Stimulated activated CD4-positive, alpha-beta T cell treated with anti-CD3 and anti-CD28 coated beads, Interleukin-1b, Interleukin-23, amount 100 ng/mL, for 4 hours (primary cell): ENCODE results near the gene KPNA3.
"Not testable (repeated sequence)": the region's sequence is repeated elsewhere in the genome, so short reads cannot be mapped to it uniquely, and the experiment has no call there.

Experiments
- DNase-seq, 2 donors: peaks; one replicate each; pipeline ENCODE4 v3.0.0-alpha.2; 2020; ENCODE audit warnings: low read depth in 2 of 2

The KPNA3 gene, protein sequence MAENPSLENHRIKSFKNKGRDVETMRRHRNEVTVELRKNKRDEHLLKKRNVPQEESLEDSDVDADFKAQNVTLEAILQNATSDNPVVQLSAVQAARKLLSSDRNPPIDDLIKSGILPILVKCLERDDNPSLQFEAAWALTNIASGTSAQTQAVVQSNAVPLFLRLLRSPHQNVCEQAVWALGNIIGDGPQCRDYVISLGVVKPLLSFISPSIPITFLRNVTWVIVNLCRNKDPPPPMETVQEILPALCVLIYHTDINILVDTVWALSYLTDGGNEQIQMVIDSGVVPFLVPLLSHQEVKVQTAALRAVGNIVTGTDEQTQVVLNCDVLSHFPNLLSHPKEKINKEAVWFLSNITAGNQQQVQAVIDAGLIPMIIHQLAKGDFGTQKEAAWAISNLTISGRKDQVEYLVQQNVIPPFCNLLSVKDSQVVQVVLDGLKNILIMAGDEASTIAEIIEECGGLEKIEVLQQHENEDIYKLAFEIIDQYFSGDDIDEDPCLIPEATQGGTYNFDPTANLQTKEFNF

DNA sequence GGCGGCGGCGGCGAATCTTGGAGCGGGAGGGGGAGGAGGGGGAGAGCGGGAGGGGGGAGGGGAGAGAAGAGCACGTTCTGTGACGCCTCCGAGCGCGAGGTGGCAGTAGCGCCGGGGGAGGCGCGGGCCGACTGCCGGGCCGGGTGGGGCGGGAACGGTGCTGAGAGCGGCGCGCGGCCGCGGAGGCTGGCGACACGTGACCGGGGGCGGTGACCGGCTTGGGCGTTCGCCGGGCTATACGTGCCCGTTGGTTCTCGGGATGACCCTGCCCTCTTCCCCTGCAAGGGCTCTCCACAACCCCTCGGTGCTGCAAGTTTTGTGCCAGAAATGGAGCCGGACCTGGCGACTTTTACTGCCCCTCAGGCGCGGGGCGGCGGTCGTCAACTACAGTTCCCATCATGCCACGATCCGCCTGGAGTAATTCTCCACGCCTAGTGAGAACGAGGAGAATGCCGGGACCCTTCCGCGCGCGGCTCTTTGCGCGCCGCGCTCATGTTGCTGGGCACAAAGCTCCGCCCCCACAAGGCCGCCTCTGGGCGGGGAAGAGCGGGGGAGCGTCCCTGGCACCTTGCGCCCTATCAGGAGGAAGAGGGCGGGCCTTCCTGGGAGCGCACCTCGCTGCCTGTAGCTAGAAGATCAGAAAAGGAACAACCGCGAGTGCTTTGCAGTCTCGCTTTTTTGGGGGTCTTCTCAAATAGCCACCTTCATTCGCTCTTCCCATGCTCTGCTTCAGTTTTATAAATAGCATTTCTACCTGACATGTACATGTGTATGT is at the start of gene KPNA3:
KPNA3 (minus strand) TSS at position 133 of the 775 bp plus-strand sequence. CDS start 176 bp downstream, outside the sequence.
- DNase-seq, result peak; percentile 91

DNA sequence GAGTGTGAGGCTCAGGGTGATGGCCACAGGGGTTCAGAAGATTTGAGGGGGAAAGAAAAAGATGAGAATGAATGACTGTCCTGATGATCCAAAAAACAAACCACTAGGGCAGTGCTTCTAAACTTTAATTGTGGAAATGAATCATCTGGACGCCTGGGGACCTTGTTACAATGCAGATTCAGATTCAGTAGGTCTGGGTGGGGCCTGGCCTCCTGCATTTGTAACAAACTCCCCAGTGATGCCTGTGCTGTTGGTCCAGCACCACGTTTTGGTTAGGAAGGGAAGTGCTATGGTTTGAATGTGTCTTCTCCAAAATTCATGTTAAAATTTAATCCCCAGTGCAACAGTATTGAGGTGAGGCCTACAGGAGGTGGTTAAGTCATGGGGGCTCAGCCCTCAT is 49.5 kb upstream of the KPNA3 start:
- DNase-seq, result no peak

DNA sequence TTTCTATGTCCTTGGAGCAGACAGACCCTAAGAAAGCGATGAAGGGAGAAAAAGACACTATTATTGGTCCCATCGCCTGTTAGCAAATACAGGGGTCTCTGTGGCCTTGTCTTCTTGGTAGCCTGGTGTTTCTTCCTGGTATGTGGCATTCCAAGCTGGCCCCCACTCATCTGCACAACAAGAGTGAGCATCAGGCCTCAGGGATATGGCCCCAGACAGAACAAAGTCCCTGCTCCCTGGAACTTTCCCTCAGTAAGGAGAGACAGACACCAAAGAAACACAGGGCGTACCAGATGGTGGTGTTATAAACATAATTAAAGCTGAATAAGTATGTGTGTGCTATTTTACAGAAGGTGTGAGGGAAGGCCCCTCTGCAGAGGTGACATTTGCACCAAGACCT is 48.2 kb upstream of the KPNA3 start:
- DNase-seq, result no peak

DNA sequence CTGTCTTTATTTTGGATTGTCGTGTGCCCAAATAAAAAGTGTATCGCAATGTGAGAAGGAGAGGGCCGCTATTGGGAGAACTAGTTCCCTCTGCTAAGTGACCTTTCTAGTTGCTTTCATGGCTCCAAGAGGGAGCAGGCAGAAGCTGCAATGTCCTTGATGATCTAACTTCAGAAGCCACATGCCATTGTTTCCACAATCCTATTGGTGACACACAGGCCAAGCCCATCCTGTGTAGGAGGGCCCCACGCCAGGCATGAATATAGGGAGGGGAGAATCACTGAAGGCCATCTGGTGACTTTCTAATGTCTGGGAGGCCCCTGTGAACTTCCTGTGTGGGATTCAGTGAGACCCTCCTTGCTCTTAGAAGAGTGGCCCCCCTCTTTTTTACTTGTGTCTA is 47.8 kb upstream of the KPNA3 start:
- DNase-seq, result no peak

DNA sequence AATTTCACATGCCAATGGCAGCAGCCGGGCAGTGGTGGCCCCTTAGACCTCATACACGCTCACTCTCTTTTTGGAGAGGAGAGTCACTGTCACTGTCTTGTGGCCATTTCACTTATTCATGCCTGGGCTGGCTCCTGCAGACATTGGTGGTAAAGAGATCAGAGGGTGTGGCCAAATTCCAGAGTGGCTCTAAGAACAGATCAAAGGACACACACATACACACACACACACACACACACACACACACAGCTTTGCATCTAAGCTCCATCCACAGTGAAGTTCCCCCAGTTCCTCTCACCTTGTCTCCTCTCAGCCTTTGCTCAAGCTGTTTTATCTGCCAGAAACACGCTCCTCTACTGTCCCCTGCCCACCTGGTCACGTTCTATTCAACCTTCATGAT is 46.5 kb upstream of the KPNA3 start:
- DNase-seq, result no peak

DNA sequence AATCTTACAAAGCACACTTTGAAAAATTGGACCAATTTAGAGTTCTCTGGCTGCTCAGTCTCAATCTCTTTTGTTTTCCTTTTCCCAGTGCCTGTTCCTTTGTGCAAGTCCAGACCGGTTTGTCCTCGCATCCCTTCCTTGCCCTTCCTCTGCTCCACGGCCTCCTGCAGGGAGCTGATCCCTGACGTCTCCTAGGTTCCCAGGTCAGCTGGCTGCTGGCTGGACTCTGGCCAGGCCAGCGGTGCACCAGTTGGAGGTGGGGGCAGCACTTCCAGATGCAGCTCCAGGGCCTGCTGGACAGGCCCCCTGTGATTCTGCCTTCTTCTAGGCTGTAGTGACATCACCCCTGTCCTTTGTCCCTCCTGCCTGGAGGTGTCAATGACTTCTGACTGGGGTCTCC is 44.0 kb upstream of the KPNA3 start:
- DNase-seq, result no peak

DNA sequence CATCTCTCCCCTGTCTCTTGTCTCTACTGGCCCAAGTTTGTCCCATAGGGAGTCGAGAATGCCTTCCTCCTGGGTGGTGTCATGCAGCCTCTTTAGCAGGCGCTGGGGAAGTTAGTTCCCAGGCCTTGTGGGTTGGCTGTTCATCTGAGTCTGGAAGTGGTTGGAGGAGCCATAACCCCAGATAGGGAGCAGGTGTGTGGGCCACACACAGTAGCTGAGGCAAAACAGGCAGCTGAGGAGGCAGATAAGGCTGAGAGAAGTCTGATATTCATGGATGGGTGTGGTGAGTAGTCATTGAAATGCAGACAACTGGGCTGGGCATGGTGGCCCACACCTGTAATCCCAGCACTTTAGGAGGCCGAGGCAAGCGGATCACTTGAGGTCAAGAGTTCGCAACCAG is 40.9 kb upstream of the KPNA3 start:
- no peak for DNase-seq

DNA sequence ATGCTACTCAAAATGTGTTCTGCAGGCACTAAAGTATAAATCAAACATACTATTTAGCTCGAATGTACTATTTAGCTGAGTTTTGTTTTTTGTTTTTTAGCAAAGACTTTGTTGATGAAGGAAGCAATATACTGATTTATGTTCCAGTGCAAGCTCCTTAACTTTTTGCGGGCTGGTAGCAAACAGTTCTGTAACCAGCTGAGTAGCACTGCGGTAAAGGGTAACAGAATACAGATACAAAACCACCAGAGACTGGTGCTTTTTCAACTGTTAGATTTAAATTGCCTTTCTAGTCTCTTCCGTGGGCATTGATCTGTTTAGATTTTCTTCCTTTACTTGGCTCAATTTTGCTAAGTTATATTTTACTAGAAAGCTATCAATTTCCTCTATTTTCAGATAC is 39.0 kb upstream of the KPNA3 start:
- no peak for DNase-seq

DNA sequence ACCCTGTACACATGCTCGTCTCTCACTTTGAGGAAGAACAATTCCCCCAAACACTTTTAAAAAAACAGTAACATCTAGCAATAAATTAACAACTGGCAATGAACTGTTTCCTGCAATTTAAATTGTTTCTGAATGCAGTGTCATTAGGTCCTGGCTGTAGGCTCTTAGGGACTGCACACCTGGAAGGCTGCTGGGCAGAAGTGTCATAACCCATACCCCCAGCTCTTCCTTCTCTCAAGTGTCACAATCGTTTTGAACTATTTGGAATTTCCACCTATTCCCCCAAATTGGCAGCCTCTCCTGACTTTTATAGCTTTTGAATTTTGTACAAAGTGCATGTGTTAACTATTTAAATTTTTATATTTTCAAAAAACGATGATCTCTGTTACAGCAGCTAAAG is 38.2 kb upstream of the KPNA3 start:
- no peak for DNase-seq

DNA sequence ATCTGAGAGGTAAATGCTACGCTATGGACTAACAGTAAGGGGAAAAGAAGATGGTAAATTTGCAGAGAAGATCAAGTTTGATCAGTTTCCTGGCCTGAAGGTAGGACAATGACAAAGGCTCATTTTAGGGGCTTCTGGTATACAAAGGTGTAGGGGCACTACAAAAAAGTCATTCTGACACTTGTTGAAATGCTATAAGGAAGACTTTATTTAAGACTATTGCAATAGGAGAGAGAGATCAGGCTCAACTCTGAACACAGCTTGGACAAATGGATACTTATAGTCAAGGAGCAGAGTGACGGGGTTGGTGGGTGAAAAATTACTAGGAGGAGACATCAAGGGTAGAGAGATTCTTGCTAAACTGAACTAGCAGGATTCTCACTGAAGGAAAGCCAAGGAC is 37.2 kb upstream of the KPNA3 start:
- DNase-seq, result no peak

DNA sequence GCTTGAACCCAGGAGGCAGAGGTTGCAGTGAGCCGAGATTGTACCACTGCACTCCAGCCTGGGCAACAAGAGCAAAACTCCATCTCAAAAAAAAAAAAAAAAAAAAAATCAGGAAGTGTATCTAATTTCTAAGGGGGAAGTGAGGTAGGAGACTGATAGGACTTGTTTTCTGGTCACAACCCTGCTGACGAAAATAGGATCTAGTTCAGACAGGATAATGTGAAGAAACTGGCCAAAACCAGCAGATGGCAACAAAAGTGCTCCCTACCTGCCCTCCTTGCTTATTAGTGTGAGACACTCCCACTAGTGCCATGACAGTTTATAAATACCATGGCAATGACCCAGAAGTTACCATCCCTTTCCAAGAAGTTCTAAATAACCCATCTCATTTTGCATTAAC is 36.0 kb upstream of the KPNA3 start:
- DNase-seq, result no peak

DNA sequence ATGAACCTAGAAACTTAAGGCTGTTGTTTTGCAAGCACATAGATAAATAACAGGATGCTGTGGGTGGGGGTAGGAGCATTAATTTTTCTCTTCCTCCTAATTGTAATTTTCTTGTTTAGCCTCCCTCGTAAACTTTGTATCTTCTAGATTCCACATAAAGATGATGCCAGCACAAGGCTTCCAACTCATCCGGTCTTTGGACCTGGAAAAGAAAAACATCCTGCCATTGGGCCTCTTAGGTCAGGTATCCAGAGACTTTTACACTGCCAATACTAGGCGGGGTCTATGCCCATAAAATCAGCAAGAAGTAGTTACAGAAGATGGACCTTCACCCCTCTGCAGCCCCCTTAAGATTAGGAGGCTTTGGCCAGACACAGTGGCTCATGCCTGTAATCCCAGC is 35.4 kb upstream of the KPNA3 start:
- DNase-seq, result no peak

DNA sequence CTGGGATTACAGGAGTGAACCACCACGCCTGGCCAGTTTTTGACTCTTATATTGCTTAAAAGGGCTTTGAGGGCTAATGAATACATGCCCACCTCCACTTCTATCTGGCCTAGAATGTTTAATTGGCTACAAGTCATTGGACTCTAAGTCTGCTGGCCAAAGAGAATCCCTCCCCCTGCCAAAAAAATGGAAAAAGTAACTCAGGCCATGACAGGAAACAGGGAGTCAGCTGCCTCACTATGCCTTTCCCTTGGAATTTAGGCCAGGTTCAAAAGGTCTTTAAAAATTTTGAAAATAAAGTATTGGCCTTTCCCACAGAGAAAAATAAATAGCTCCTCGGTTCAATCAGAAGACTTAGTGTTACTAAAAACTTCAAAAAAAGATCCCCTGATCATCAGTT is 34.9 kb upstream of the KPNA3 start:
- DNase-seq, result no peak

DNA sequence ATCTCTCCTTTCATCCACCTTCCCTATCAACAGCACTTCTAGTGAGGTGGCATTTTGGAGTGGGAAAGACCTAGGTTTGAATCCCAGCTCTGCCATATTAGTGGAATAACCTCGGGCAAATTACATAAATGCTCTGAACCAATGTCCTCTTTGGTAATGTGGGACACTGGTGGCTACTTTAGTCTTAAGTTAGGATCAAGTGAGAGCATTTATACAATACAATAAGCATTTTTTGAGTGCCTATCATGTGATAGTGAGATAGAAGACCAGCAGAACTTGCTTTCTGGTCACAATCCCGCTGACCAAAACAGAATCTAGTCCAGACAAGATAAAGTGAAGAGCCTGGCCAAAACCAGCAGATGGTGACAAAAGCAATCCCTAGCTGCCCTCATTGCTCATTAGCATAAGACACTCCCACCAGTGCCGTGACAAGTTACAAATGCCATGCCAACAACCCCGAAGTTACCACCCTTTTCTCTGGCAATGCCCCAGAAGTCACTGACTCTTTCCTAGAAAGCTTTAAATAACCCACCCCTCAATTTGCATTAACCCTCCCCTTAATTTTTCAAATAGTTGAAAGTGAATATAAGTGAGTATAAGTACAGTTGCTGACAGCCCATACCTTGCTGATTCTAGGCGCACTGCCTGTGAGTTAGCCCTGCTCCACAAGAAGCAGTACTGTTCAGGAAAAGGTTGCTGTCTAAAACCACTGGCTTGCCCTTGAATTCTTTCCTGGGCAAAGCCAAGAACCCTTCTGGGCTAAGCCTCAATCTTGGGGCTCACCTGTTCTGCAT is 28.9 kb upstream of the KPNA3 start:
- DNase-seq, result no peak

DNA sequence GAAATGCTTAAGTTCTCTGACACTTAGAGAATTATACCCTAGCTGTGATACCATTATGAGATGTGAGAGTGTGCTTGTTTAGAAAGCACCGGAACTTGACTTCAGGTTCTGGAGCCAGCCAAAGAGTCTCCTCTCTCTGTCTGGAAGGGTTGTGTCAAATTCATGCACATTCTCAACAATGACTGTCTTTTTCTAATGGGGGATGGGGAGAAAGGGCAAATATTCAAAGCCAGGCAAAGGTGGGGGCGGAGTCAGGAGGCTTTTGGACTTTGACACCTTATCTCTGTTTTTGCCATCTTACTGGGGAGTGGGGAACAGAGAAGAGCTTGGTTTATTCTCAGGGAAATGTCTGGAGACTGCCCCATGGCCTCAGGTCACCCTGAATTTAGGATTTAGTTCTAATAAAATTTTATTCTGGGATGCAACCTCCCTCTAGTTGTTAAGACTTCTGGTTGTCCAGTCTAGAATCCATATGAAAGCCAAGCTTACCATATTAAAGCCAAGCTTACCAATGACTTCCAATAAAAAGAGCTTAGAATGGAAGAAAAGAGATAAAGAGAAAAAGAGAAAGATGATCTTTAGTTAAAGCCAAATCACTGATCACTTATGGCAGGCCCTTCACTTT is 28.2 kb upstream of the KPNA3 start:
- DNase-seq, result no peak

DNA sequence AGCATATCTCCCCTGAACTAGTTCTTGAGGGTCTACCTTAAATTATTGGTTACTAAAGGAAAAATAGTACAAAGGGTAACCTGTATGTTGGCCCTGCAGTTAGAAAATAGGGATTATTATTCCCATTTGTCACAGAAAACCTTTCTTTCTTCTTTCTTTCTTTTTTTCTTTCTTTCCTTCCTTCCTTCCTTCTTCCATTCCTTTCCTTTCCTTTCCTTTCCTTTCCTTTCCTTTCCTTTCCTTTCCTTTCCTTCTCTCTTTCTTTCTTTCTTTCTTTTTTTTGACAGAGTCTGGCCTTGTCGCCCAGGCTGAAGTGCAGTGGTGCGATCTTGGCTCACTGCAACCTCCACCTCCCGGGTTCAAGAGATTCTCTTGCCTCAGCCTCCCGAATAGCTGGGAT is 23.6 kb upstream of the KPNA3 start:
- not testable (repeated sequence) for DNase-seq

DNA sequence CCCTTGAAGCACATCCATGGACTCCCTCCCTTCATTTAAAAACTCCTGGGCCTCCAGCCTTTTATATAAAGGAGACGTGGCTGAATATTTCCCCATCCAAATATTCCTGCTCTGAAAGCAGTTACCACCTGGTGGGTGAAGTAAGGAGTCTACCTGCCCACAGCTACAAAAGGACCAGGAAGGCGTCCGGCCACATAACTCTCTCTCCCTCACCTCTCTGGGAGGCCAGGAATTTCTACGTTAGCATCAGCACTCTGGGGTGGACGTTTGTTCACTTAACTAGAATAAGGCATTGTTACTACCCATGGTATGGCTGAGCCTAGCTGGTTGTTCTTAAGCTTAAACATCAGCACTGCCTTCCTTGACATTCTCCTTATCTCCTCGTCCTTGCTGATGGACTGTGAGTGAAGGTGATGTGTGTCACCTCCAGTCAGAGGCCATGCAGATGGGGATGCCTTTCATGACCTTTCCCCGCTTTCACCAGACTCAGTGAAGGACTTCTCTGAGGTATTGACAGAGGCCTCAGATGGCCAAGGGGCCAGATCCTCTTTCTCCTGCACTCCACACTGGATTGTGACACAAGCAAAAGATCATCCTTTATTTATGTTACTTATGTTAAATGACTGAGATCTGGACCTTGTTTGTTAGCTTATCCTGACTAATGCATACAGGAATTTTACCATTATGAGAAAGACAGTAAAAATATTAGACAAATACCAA is 22.2 kb upstream of the KPNA3 start:
- DNase-seq, result no peak

DNA sequence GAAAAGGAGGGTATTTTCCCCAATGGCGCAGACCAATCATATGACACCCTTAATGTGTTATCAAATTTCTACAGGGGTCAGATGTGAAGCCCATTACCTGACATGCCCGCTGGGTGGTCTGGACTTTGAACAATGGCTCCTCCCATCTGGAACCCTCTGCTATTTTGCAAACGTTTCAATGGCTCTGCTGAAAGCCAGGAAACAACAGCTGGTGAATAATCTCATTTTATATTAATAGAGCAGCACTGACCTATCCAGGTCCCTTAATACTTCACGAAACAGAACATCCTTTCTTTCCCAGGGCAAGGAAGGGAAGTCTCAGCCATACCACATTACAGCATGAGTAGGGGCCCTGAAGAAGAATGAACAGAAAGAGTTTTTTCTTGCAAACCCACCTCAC is 20.3 kb upstream of the KPNA3 start:
- DNase-seq, result no peak

DNA sequence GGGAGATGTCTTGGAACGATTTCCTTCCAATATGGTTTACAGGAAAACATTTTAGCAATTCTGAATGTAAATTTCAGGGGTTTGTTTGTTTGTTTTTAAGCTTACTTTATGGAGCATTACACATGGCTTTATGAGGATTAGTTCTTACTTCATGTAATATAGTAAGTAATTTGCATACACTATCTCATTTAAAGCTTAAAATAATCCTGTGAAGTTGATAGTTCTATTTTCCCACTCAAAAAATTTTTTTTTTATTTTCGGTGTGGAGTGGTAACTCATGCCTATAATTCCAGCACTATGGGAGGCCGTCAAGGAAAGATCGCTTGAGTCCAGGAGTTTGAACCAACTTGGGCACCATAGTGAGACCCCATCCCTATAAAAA is 19.0 kb upstream of the KPNA3 start:
- no peak for DNase-seq

DNA sequence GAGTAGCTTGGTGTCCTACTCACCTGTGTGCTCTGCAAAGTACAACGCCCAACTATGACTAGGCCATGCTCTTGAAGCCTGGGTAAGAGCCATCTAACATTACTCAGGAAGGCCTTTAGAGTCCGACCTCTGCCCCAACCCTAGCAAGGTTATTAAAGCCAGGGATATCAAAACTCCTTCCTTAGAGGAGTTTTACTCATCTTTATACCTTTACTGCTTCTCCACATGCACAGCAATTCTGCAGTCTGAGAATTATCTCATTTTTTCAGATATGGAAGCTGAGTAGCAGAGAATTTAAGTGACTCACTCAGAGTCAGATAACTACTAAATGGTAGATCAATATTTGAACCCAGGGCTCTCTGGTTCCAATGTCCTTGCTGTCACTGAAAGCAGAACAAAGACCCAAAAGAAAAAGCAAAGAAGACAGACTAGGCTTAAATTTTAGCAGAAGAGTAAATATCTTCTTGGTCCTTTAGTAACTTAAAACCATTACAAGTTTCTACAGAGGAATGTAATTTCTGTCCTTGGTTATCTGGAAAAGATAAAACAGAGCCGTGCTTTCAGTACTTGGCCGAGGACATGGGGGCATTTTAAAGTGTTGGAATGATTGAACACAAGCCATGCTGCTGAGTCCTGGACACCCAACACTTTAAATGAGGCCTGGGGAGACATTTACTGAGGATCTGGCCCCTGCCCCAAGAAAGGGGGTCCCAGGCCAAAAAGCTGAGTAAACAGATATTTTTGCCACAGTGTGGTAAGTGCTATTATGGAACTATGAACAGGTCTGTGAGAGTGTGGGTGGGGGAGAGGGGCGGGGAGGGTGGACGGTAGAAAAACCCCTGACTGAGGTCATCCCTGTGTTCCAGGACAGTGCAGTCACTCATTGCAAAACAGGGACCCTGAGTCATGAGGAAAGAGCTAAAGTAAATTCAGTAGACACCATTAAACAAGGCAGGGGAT is 18.4 kb upstream of the KPNA3 start:
- DNase-seq, result no peak
